Stimulated activated CD4-positive, alpha-beta T cell treated with anti-CD3 and anti-CD28 coated beads, Interleukin-2, amount 100 ng/mL, for 48 hours (primary cell): ENCODE measurements around the gene CLOCK.

Source experiments
- DNase-seq, 2 donors: peaks; one replicate each; pipeline ENCODE4 v3.0.0-alpha.2; 2020

Gene CLOCK

GRCh38 chr4:55475394-55476243, 71.1 kb downstream of the CLOCK start:
- DNase-seq: peak in 1 of 2 donors; percentile 3

GRCh38 chr4:55469979-55470378, 76.7 kb downstream of the CLOCK start:
- no peak for DNase-seq

- no peak for DNase-seq
Observed at GRCh38 chr4:55468724-55469123, 78.0 kb downstream of the CLOCK start.

- no peak for DNase-seq
Observed at GRCh38 chr4:55466001-55466400, 80.7 kb downstream of the CLOCK start.

- no peak for DNase-seq
Observed at GRCh38 chr4:55458611-55459010, 88.1 kb downstream of the CLOCK start.

- no peak for DNase-seq
Observed at GRCh38 chr4:55458164-55458563, 88.5 kb downstream of the CLOCK start.

DNA sequence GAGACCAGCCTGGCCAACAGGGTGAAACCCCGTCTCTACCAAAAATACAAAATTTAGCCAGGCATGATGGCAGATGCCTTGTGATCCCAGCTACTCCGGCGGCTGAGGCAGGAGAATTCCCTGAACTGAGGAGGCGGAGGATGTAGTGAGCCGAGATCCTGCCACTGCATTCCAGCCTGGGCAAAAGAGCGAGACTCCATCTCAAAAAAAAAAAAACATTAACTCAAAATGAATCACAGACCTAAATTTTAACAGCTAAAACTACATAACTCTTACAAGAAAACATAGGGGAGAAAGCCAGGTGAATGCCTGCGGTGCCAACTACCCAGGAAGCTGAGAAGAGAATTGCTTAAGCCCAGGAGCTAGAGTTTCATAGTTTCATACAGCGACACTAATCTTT, 96.1 kb downstream of the CLOCK start:
- no peak for DNase-seq

- no peak for DNase-seq
Observed at GRCh38 chr4:55447831-55448230, 98.9 kb downstream of the CLOCK start.

DNA sequence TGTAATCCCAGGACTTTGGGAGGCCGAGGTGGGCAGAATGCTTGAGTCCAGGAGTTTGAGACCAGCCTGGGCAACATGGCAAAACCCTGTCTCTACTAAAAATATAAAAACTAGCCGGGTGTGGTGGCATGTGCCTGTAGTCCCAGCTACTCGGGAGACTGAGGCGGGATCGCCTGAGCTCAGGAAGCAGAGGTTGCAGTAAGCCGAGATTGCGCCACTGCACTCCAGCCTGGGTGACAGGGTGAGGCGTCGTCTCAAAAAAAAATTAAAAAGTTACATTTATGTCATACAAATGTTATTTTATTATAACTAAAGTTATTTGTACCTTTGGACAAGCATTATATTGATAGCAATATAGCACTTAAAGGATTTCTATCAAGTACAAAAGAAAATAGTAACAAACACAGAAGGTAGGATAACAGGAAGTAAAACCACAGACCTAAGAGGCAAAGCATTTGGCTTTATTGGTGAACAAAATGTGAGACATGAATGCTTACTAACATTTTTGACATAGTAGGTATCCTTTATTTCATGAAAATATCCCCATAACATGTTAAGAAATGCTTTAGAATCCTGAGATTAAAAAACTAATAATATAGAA, 99.5 kb downstream of the CLOCK start:
- no peak for DNase-seq

- no peak for DNase-seq
Observed at GRCh38 chr4:55446578-55446922, 100.2 kb downstream of the CLOCK start.

GRCh38 chr4:55445921-55446577, 100.7 kb downstream of the CLOCK start:
- DNase-seq: no peak

DNA sequence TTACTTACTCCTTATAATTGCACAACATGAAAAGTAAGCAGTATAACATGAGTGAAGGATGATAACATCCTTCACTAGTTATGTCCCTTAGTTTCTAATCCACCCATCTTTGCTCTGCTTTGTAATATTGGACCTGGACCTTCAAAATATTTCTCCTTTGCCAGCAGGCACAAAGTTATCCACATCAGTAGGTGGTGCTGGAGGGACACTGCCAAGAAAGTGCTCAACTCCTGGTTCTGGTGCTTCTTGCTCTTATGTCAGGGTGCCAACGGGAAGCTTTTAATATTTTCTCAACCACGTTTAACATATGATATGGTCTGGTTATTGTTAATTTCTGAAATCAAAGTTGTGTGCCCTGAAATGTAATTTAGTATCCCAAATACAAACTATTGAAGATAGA, 101.9 kb downstream of the CLOCK start:
- no peak for DNase-seq

DNA sequence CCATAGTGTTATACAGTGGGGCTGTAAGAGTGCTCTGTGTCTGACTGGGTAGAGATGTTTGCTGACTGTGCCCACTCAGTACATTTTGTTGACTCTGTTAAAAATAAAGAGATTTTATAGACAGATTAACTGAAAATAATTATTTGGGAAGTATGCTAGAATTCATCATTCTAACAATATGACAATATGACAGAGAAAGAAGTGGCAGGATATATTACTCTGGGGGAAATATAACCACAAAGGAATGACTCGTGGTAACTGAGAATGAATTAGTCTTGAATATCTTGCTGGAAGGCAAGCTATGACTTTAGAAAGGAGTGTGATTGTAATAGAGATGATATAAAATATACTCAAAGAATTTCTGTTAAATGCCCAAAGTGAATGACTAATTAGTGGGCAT, 104.2 kb downstream of the CLOCK start:
- no peak for DNase-seq

GRCh38 chr4:55440786-55441185, 105.9 kb downstream of the CLOCK start:
- DNase-seq: no peak

GRCh38 chr4:55439023-55439422, 107.7 kb downstream of the CLOCK start:
- DNase-seq: no peak

- no peak for DNase-seq
Observed at GRCh38 chr4:55438314-55438713, 108.4 kb downstream of the CLOCK start.

DNA sequence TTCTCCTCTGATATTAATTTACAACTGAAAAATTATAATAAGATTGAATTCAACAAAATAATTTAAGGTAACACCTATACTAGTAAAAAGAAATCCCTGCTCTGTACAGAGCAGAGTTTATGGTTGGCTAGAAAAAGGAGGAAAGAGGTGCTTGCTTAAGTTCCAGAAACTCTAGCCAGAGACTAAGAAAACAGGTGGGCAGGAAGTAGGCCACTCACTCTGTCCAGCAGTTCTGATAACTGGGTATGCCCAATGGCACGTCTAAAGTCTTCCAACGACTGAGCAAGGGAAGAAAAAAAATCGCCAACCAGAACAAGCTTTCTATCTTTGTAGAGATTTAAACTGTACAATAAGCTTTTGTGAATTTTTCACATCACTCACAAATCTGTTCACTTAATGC, 108.9 kb downstream of the CLOCK start:
- no peak for DNase-seq

GRCh38 chr4:55437356-55437796, 109.3 kb downstream of the CLOCK start:
- no peak for DNase-seq

- DNase-seq: peak in 1 of 2 donors; percentile 9
Observed at GRCh38 chr4:55435141-55435841, 111.4 kb downstream of the CLOCK start.

GRCh38 chr4:55431710-55432336, 114.9 kb downstream of the CLOCK start:
- DNase-seq: no peak

GRCh38 chr4:55424791-55425190, 121.9 kb downstream of the CLOCK start:
- DNase-seq: no peak

GRCh38 chr4:55416176-55416575, 130.5 kb downstream of the CLOCK start:
- no peak for DNase-seq

DNA sequence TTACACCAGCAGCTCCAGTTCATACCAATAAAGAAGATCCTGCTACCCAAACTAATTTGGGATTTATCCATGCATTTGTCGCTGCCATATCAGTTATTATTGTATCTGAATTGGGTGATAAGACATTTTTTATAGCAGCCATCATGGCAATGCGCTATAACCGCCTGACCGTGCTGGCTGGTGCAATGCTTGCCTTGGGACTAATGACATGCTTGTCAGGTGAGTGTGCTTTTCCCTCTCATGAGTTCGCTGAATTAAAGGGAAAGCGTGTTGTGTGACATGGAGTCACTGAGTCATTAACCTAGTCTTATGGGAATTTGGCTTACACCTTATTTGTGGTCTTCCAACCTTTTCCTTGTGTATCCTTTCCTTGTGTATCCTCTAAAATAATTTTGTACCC, 135.1 kb downstream of the CLOCK start:
- DNase-seq: no peak
